Smooth muscle cell (in vitro differentiated cells): ENCODE measurements around the gene ASB13. TPM values are rescaled to one million over a fixed set of nuclear protein-coding genes. Genes with fewer than 3 reads are reported as not detected.

ENCODE experiments used
- DNase-seq: peaks from one replicate; lab custom pipeline; 2025; ENCODE audit not compliant: unreplicated experiment; lab: John Stamatoyannopoulos, UW
- H2AFZ ChIP-seq: fragments of 200-600 bp; sonication (generic); 2 replicates; pipeline ENCODE4 v1.6.0; 2016; ENCODE audit warnings: antibody characterized with exemption, low read depth, mild to moderate bottlenecking
- H3F3A ChIP-seq: fragments of 200-600 bp; sonication (generic); 2 replicates; pipeline ENCODE4 v1.6.0; 2017; ENCODE audit warnings: antibody characterized with exemption, low read depth
- H3K27ac ChIP-seq: fragments of 200-600 bp; sonication (generic); 2 replicates; pipeline ENCODE4 v1.5.1; 2016; ENCODE audit warnings: low read depth, mild to moderate bottlenecking
- H3K27me3 ChIP-seq: fragments of 200-600 bp; sonication (generic); 2 replicates; pipeline ENCODE4 v1.6.1; 2016; ENCODE audit warnings: low read depth, mild to moderate bottlenecking
- H3K36me3 ChIP-seq: fragments of 200-600 bp; sonication (generic); 2 replicates; pipeline ENCODE4 v1.5.1; 2016; ENCODE audit warnings: low read depth
- H3K4me1 ChIP-seq: fragments of 200-600 bp; sonication (generic); 2 replicates; pipeline ENCODE4 v1.5.1; 2016; ENCODE audit warnings: low read depth
- H3K4me2 ChIP-seq: fragments of 200-600 bp; sonication (generic); 2 replicates; pipeline ENCODE4 v1.6.0; 2016; ENCODE audit warnings: mild to moderate bottlenecking
- H3K4me3 ChIP-seq: fragments of 200-600 bp; sonication (generic); 2 replicates; pipeline ENCODE4 v1.5.1; 2016; ENCODE audit warnings: mild to moderate bottlenecking
- H3K79me2 ChIP-seq: fragments of 200-600 bp; sonication (generic); 2 replicates; pipeline ENCODE4 v1.6.0; 2016; ENCODE audit warnings: low read depth, mild to moderate bottlenecking
- H3K9ac ChIP-seq: fragments of 200-600 bp; sonication (generic); 2 replicates; pipeline ENCODE4 v1.6.0; 2016; ENCODE audit warnings: low read depth
- H3K9me3 ChIP-seq: fragments of 200-600 bp; sonication (generic); replicated peaks from 2 replicates; pipeline ENCODE4 v1.5.1; 2016; ENCODE audit warnings: low read depth
- H4K20me1 ChIP-seq: fragments of 200-600 bp; sonication (generic); 2 replicates; pipeline ENCODE4 v1.6.0; 2016; ENCODE audit warnings: low read depth
- WGBS: methylation state at CpG from one replicate; pipeline ENCODE4 v1.1.7; 2016; ENCODE audit warnings: low lambda C conversion rate; 5-methylcytosine and 5-hydroxymethylcytosine counted together
- polyA plus RNA-seq: library from polyadenylated mRNA; unstranded; fragments of >200 nt; fragmentation: Nextera tagmentation; extraction: Ambion mirVana; gene quantifications from 2 replicates; pipeline ENCODE4 v1.2.1, GENCODE V29; 2016
- total RNA-seq: library from RNA; depleted of rRNA; stranded (reverse); fragments of >200 nt; gene quantifications from 2 replicates; pipeline ENCODE4 v1.2.3, GENCODE V29; 2014
- TF ChIP-seq, protein P1 (sequence below): fragments of 200-600 bp; sonication (generic); IDR thresholded peaks from 2 replicates; pipeline ENCODE4 v1.5.1; 2017; ENCODE audit warnings: borderline replicate concordance, mild to moderate bottlenecking, antibody characterized with exemption; ENCODE audit not compliant: insufficient read depth, poor library complexity, severe bottlenecking

Gene ASB13
- total and polyA plus RNA-seq, 2 experiments from 2014 or later: 12.6 to 34.7 TPM

GRCh38 chr10:5620223-5620721 lies 46.1 kb downstream of the ASB13 start:
- Histone ChIP-seq H3F3A (no peaks in the 10 kb centered on the region), H3K9ac (no peak overlapping the region), H3K27ac (peak overlapping the region; percentile 48), H2AFZ (peak overlapping the region; percentile 45), H4K20me1 (no peaks in the 10 kb centered on the region), H3K4me3 (no peak overlapping the region), H3K4me1 (peaks cover 17% of the 10 kb centered on the region), H3K4me2 (peak overlapping the region; percentile 55), H3K27me3 (no peaks in the 10 kb centered on the region), H3K36me3 (no peaks in the 10 kb centered on the region), H3K79me2 (no peaks in the 10 kb centered on the region), H3K9me3 (no peaks in the 10 kb centered on the region)
- TF ChIP-seq, protein P1, sequence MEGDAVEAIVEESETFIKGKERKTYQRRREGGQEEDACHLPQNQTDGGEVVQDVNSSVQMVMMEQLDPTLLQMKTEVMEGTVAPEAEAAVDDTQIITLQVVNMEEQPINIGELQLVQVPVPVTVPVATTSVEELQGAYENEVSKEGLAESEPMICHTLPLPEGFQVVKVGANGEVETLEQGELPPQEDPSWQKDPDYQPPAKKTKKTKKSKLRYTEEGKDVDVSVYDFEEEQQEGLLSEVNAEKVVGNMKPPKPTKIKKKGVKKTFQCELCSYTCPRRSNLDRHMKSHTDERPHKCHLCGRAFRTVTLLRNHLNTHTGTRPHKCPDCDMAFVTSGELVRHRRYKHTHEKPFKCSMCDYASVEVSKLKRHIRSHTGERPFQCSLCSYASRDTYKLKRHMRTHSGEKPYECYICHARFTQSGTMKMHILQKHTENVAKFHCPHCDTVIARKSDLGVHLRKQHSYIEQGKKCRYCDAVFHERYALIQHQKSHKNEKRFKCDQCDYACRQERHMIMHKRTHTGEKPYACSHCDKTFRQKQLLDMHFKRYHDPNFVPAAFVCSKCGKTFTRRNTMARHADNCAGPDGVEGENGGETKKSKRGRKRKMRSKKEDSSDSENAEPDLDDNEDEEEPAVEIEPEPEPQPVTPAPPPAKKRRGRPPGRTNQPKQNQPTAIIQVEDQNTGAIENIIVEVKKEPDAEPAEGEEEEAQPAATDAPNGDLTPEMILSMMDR: no peak
- no peak for DNase-seq
- 92% methylated on average over 10 of the region's 11 CpGs for WGBS

DNA sequence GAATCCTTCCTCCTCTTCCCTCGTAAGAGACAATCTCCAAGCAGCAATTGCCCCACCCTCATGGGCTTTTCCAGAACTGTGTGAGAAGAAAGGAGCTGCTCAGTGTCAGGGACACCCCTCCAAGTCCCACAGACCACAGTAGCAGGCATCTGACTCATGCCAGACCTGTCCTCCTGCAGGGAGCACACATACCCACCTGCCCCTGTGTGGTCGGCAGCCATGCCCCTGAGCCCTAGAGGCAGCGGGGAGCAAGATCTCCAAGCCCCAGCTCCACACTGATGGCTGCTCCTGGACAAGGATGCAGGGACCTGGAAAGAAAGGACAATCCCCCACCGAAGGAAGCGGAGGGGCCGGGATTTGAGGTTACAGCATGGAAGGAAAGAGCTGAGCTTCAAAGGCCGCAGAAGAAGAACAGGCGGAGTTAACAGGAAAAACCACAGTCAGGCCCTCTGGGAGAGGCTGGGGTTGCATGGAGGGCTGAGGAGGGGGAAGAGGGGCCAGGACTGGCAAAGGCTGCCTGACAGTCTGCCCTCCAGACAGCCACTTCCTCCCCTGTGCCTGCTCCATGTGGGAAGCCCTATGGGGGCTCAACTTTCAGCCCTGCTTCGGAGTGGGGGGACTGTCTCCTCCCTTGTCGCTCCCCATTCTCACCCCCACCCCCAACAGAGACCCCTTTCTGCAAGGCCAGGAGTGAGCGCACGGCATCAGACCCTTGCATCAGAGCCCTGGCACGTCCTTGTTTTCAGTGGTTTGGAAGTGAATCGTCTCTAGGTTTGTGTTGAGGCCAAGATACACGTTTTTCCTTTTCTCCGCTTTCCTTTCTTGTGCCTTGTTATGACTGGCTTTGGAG lies 46.8 kb downstream of the ASB13 start:
- Histone ChIP-seq H3K4me2 (peak overlapping the region; percentile 55), H4K20me1 (no peaks in the 10 kb centered on the region), H2AFZ (peak overlapping the region; percentile 45), H3K36me3 (no peaks in the 10 kb centered on the region), H3K27me3 (no peaks in the 10 kb centered on the region), H3K4me3 (no peak overlapping the region), H3K4me1 (peaks cover 17% of the 10 kb centered on the region), H3K27ac (peak overlapping the region; percentile 48), H3K79me2 (no peaks in the 10 kb centered on the region), H3F3A (no peaks in the 10 kb centered on the region), H3K9me3 (no peaks in the 10 kb centered on the region), H3K9ac (no peak overlapping the region)
- no peak for DNase-seq
- TF ChIP-seq, protein P1: no peak
- 45% methylated on average over 15 of the region's 16 CpGs for WGBS

- no peaks in the 10 kb centered on the region for H3K27me3 ChIP-seq
- H3K36me3 ChIP-seq: no peaks in the 10 kb centered on the region
- DNase-seq: no peak
- H3K4me2 ChIP-seq: peak overlapping the region; percentile 55
- no peak overlapping the region for H3K9ac ChIP-seq
- TF ChIP-seq, protein P1: no peak
- WGBS: 28% methylated on average over 12 of the region's 12 CpGs
- H3K4me3 ChIP-seq: no peak overlapping the region
- peak overlapping the region; percentile 48 for H3K27ac ChIP-seq
- peaks cover 20% of the 10 kb centered on the region for H3K4me1 ChIP-seq
- H4K20me1 ChIP-seq: no peaks in the 10 kb centered on the region
- no peak overlapping the region for H2AFZ ChIP-seq
- no peaks in the 10 kb centered on the region for H3F3A ChIP-seq
- H3K9me3 ChIP-seq: no peaks in the 10 kb centered on the region
- no peaks in the 10 kb centered on the region for H3K79me2 ChIP-seq
Observed at GRCh38 chr10:5618829-5619228, 47.6 kb downstream of the ASB13 start.
